Measurements from ENCODE around the gene IFT80.

- TF ChIP-seq, protein P1, sequence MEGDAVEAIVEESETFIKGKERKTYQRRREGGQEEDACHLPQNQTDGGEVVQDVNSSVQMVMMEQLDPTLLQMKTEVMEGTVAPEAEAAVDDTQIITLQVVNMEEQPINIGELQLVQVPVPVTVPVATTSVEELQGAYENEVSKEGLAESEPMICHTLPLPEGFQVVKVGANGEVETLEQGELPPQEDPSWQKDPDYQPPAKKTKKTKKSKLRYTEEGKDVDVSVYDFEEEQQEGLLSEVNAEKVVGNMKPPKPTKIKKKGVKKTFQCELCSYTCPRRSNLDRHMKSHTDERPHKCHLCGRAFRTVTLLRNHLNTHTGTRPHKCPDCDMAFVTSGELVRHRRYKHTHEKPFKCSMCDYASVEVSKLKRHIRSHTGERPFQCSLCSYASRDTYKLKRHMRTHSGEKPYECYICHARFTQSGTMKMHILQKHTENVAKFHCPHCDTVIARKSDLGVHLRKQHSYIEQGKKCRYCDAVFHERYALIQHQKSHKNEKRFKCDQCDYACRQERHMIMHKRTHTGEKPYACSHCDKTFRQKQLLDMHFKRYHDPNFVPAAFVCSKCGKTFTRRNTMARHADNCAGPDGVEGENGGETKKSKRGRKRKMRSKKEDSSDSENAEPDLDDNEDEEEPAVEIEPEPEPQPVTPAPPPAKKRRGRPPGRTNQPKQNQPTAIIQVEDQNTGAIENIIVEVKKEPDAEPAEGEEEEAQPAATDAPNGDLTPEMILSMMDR (IDR thresholded peaks at IDR 0.05), result no peak
- no peak for TF ChIP-seq EP300 (IDR thresholded peaks at IDR 0.05)
Measured at GRCh38 chr3:160372780-160373179, 26.2 kb downstream of the IFT80 start.
